ENCODE results near the gene NCLN.

NCLN gene

DNA sequence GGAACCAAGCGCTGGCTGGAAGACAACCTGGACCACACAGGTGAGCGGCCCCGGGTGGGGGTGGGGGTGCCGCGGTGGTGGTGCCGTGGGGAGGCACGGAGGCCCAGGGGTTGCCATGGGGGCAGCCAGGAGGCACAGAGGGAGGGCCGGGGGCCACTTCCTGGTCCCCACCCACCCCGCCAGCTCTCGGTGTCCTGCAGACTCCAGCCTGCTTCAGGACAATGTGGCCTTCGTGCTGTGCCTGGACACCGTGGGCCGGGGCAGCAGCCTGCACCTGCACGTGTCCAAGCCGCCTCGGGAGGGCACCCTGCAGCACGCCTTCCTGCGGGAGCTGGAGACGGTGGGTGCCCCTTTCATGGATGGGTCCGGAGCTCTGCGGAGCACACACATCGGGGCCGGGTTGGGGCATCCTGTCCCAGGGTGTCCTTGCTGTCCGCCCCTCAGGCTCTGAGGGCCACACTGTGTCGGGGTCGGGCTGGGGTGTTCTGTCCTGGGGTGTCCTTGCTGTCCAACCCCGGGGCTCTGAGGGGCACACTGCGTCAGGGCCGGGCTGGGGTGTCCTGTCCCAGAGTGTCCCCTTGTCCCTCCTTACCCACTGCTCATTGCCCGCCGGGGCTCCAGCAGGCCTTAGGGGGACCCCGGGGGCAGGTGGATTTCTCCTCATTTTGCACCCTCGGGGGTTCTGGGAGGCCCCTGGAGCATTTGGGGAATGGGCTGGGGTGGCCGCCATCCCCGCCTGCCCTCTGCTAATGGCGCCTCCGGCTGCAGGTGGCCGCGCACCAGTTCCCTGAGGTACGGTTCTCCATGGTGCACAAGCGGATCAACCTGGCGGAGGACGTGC is 18.3 kb downstream of the NCLN start:
- H3K4me3 ChIP-seq (ENCODE audit: low read depth, low read length) = no peak overlapping the region
- TF ChIP-seq CTCF (IDR thresholded peaks at IDR 0.05; ENCODE audit: low read depth, low read length) = no peak

- no peak overlapping the region for H3K4me3 ChIP-seq (ENCODE audit: low read depth, low read length)
Observed at GRCh38 chr19:3204646-3205275, 19.0 kb downstream of the NCLN start.

DNA sequence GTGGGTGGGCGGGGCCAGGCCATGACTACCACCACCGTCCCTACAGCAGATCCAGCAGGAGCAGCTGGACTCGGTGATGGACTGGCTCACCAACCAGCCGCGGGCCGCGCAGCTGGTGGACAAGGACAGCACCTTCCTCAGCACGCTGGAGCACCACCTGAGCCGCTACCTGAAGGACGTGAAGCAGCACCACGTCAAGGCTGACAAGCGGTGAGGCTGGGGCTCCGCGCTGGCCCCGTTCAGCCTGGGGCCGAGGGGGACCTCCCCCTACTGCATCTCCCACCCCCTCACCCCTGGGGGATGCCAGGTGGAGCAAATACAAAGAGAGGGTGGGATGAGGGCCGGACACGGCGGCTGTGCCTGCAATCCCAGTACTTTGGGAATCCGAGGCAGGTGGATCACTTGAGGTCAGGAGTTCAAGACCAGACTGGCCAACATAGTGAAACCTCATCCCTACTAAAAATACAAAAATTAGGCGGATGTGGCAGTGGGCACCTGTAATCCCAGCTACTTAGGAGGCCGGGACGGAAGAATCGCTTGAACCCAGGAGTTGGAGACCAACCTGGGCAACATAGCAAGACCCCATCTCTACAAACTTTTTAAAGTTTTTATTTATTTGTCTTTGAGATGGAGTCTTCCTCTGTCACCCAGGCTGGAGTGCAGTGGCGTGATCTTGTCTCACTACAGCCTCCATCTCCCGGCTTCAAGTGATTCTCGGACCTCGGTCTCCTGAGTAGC is 20.7 kb downstream of the NCLN start:
- H3K4me3 ChIP-seq (ENCODE audit: low read depth, low read length) = no peak overlapping the region
- TF ChIP-seq CTCF (IDR thresholded peaks at IDR 0.05; ENCODE audit: low read depth, low read length) = no peak

More at GRCh38 chr19:3204646-3205275, 19.0 kb downstream of the NCLN start:
- TF ChIP-seq CTCF (IDR thresholded peaks at IDR 0.05; ENCODE audit: low read depth, low read length) = no peak

GRCh38 chr19:3207461-3208242 is 21.9 kb downstream of the NCLN start:
- H3K4me3 ChIP-seq (ENCODE audit: low read depth, low read length) = no peak overlapping the region
- no peak for TF ChIP-seq CTCF (IDR thresholded peaks at IDR 0.05; ENCODE audit: low read depth, low read length)

GRCh38 chr19:3208317-3209207 is 22.8 kb downstream of the NCLN start:
- no peak overlapping the region for H3K4me3 ChIP-seq (ENCODE audit: low read depth, low read length)
- TF ChIP-seq CTCF (IDR thresholded peaks at IDR 0.05; ENCODE audit: low read depth, low read length) = no peak

- H3K4me3 ChIP-seq (ENCODE audit: low read depth, low read length) = no peak overlapping the region
- peak; percentile 67 for TF ChIP-seq CTCF (IDR thresholded peaks at IDR 0.05; ENCODE audit: low read depth, low read length)
Observed at GRCh38 chr19:3210347-3211017, 24.8 kb downstream of the NCLN start.
